CD4-positive, alpha-beta T cell treated with Interleukin-17A for 4 hours (primary cell): ENCODE results near the gene YIPF3.
A peak's percentile ranks its signal among the peaks of the same experiment; 100 is the strongest.
"Not testable (repeated sequence)": the region's sequence is repeated elsewhere in the genome, so short reads cannot be mapped to it uniquely, and the experiment has no call there.

ENCODE experiments used
- DNase-seq: peaks from one replicate; pipeline ENCODE4 v3.0.0-alpha.2; 2020; ENCODE audit warnings: mixed read lengths

The YIPF3 gene

DNA sequence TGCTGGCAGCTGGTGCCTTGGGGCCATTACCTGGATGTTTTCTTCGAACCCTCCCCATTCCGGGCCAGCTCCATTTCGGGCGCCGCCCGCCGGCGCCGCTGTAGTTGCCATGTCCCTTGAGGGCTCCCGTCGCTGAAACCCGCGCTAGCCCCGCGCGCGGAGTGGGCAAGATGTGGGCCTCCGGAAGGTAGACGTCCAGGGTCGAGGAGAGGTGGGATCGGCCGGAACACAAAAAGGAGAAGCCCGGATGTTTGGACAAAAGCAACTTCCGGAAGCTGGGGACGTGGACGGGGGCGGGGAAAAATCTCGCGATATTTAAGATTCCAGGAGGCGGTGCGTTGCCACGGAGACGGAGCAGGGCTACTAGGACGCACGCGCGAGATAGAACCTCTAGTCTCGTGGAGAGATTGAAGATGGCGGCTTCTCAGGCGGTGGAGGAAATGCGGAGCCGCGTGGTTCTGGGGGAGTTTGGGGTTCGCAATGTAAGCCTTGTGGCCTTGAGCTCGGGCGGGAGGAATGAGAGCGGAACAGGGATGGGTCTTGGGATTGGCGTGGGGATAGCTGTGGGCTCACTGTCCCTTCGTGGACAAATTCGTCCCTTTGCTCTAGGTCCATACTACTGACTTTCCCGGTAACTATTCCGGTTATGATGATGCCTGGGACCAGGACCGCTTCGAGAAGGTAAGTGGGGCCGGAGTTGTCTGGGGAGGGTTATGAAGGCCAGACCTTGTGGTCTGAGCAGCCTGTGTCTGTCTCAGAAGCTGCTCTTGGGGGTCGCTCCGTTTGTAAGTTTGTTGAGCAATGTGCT, at the start of gene YIPF3, which contains the start of gene POLR1C:
YIPF3 (minus strand) TSS at position 230 of the 808 bp plus-strand sequence; CDS start at position 111, 119 bp downstream.
POLR1C (plus strand) TSS at position 393 of the 808 bp plus-strand sequence; CDS start at position 414, 21 bp downstream.
- DNase-seq, result peak; percentile 97

DNA sequence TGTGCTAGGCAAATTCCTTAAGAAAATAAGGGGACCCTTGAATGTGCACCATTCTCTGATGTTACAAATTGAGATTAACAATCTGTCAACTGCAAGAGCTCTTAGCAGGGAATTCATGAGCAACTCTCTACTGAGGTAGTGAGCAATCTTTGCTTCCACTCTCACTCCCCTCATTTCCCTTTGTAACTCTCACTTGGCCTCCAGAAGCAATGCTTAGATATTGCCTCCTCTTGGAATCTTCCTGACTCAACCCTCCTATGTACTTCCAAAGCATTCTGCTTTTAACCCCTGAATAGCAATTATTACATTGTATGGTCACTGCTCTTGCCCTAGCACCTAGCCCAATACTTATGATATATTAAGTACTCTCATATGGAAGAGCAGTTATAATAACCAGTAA, 42.6 kb upstream of the YIPF3 start:
- DNase-seq, result no peak

DNA sequence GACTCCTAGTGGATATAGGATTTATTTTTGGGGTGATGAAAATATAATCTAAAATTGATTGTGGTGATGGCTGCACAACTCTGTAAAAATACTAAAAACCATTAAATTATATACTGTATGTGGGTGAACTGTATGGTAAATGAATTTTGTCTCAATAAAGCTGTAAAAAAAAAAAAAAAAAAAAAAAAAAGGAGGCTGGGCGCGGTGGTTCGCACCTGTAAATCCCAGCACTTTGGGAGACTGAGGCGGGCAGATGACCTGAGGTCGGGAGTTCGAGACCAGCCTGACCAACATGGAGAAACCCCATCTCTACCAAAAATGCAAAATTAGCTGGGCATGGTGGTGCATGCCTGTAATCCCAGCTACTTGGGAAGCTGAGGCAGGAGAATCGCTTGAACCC, 40.9 kb upstream of the YIPF3 start:
- DNase-seq, result not testable (repeated sequence)

DNA sequence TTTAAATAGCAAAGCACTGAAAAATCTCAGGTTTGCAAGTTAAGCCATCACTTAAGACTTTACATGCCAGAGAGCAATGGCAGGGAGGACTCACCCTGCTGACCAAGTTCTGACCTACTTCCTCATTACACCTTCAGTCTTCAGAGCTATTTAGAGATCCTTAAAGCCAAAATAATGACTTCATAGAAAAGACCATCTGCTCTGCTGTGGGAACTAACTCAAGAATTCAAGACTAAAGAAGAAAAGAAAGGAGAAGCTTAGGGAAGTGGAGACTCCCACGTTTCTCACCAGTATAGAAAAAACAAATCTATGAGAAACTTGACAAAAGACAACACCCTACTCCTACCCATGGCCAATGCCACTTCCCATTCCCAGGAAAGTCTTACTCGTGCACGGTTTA, 30.5 kb upstream of the YIPF3 start:
- no peak for DNase-seq

DNA sequence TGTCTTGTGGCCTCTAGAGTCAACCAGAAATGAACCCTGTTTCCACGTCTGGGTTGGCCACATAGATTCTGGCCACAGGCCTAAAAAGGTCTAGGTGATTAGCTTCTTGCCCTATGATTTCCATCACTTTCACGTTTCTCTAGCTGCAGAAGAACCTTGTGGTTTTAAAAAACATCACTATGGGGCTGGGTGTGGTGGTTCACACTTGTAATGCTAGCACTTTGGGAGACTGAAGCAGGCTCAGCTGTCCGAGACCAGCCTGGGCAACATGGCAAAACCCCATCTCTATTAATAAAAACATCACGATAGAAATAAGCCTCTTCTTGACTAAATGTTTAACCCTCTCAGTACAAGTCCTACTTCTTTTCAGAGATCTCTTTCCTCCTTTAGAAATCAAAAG, 27.7 kb upstream of the YIPF3 start:
- no peak for DNase-seq

DNA sequence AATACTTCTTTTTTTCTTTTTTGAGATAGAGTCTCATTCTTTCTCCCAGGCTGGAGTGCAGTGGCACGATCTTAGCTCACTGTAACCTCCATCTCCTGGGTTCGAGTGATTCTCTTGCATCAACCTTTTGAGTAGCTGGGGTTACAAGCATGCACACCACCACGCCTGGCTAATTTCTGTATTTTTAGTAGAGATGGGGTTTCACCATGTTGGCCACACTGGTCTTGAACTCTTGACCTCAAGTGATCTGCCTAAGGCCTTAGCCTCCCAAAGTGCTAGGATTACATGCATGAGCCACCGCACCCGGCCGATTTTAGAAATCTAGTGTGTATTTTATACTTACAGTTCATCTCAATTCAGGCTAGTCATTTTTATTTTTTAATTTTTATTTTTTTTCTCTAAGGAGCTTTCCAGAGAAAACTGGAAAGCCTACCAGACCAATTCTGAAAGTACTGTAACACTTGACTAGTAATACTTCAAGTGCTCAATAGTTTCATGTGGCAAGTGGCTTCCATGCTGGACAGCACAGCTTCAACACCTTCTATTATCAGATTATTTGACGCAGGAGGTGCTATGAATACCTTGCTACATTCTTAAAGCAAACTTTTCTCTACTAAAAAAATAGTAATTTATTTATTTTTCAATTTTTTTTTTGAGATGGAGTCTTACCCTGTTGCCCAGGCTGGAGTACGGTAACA, 25.2 kb upstream of the YIPF3 start:
- DNase-seq, result no peak

DNA sequence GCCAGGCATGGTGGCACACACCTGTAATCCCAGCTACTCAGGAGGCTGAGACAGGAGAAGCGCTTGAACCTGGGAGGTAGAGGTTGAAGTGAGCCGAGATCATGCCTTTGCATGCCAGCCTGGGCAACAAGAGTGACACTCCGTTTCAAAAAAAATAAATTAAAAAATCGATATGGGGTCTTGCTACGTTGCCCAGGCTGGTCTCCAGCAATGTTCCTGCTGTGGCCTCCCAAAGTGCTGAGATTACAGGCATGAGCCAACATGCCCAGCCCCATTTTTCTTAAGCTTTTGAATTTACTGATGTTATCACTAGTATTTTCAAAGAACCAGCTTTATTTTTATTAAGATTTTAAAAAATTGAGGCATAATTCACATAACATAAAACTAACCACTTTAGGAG, 23.8 kb upstream of the YIPF3 start:
- no peak for DNase-seq

DNA sequence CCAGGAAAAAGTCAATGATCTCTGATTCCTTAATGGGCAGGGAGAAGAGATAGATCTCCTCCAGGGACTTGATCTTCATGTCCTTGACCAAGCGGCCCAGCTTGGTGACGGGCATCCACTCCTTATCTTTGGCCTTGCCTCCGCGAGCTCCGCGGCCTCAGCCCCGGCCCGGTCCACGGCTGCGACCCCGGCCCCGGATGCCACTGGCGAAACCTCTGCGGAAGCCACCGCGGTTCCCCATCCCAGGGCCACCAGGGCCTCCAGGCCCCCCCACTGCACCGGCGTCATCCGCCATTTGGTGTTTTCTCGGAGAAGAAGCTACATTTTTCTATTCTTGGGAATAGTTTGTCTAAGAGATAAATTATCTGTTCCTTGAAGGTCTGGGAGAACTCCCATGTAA, 22.7 kb upstream of the YIPF3 start:
- not testable (repeated sequence) for DNase-seq

DNA sequence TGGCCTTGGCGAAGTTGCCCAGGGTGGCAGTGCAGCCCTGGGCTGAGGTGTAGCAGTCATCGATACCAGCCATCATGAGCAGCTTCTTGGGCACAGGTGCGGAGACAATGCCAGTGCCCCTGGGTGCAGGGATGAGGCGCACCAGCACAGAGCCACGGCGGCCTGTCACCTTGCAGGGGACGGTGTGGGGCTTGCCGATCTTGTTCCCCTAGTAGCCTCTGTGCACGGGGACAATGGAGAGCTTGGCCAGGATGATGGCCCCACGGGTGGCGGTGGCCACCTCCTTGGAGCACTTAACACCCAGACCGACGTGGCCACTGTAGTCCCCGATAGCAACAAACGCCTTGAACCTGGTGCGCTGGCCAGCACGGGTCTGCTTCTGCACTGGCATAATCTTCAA, 22.3 kb upstream of the YIPF3 start:
- DNase-seq, result not testable (repeated sequence)

DNA sequence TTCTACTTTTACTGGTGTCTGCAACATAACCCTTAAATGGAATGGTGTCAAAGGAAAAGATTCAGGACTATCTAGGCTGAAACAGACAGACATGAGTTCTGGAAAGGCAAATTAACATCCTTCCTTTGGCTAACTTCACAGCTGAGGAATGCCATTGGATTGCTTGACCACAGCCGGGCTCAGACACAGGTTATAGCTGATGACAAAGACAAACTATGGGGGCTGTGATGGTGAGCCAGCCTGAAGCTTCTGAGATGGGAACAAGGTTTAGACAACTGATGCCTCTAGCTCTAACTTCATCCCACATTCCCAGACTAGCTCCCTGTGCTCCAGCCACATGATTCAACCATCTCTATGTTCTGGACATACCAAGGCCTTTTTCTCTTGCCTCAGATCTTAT, 15.5 kb upstream of the YIPF3 start:
- DNase-seq, result no peak

DNA sequence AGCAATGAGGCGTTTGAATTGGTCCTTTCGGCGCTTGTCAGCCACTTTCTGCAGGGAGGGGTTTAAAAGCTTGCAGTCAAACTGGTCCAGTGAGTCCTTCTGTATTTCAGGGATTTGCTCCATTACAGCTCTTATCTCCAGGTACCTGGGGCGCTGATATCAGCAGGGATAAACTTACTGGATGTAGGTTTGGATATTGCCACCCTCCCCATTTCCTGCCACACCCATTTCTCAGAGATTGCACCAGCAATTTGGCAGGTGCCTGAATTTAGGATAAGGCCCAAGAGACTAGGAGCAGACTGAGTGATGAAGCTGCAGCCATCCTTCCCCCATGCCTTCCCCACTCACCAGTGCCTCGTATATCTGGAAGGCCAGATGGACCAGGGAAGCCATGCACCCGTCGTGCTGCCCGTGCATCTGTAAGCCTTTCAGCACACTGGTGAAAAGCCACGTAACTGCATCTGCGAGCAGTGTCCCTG, 7.8 kb upstream of the YIPF3 start:
- DNase-seq, result no peak

DNA sequence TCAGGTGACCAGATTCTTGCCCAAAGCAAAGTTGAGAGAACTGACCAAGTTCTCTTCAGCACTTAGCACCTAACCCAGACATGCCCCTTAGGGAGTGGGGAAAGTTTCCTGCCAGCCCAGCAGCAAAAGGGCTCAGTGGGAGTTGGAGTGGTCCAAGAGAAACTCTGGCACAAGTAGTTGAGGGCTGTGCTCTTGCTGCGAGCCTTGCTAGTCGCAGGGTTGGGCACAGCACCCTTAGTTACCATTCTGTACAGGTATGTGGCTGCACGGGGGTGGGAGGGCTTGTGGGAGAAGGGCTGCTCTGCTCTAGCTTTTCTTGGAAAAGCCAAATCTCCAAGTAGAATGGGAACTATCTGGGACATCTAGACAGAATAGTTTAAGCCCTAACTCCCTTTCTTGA, 6.6 kb upstream of the YIPF3 start:
- no peak for DNase-seq

DNA sequence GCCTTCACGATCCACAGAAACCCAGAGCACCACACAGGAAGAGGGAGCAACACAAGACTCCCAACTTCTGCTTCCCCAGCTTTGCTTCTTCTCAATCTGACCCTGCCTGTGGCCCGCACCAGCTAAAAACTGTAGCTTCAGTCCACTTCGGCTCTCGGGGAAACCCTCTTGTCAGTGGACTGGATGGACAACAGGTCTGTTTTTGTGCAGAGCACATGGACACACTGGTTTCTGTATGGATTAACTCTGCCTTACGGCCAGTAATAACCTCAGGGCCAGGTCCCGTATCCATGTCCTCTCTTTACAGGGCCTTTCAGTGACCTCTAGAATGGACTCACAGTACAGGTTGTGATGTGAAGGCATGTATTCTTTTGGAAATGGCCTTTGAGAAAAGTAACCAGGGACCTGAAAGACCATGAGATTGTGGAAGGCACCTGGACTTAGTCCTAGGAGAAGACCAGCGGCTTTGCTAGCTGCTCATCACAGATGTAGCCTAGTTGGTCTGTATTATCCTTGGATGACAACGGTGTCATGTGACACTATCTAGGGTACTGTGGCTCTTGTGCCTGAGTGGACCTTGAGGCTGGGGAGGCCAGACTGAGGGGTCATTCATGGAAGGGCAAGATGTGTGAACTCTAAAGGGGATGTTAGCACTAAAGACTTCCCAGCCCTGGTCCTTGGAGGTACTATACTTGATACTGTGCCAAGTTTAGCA, 6.0 kb upstream of the YIPF3 start:
- no peak for DNase-seq

DNA sequence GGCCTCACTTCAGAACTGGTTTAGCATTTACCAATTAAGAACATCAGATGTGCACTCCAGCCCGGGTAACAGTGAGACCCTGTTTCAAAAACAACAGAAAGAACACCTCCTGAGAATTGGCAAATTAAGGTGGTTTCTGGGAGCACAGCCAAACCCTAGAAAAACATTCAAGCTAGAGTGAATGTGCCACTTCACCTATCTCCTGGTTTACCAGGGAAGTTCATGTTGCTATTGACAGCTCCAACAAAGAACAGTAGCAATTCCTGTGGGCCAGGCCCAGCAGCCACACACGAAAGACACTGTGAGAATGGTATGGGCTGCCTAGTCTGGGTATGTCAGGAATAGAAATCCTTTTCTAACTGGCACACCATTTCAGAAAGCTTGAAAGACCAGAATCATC, 5.1 kb upstream of the YIPF3 start:
- DNase-seq, result no peak

DNA sequence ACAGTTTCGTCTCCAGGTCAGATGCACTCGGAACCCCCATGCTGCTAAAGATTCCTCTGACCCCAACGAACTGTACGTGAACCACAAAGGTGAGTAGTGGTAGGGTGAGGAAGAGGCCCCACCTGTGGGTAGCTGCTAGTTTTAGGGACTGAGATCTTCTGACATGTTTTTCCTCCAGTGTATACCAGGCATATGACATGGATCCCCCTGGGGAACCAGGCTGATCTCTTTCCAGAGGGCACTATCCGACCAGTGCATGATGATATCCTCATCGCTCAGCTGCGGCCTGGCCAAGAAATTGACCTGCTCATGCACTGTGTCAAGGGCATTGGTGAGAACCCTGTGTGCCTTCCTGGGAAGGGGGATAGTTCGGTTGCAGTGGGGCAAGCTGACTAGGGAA, 3.4 kb upstream of the YIPF3 start:
- no peak for DNase-seq

DNA sequence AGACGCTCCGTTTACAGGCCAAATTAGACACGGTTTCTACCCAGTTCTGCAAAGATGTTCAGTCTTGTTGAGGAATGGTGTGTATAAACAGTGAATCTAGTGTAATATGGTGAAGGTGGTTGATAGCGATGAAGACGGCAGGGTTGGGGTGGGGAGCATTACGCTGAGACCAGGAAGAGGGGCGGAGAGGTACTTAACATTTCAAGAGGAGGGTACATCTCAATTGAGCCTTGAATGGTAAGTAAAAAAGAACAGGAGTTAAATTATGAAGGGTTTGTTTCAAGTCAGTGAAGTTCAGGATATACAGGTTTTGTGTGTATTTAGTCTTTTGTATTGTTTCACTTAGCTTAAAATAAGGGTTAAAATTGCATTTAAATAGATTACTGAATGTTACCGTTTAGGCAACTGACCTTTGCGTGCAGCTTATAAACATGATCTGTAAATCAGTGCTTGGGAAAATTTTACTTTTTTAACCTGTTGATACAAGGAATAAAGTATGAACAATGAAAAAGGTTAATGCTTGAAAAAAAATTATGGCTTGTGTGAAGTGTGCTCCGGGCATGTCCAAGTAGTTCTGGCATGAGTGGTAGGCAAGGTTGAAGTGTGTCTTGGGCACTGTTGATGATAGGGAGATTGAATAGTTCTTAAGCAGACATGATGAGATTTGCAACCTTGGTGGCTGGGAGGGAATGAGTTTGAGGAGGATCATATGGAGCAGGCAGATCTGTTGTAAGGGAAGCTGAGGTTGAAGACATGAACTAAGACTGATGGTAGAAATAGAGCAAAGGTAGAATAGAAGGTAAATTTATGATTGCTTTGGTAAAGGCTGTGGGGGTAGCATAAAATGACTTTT, 1.0 kb upstream of the YIPF3 start:
- no peak for DNase-seq

DNA sequence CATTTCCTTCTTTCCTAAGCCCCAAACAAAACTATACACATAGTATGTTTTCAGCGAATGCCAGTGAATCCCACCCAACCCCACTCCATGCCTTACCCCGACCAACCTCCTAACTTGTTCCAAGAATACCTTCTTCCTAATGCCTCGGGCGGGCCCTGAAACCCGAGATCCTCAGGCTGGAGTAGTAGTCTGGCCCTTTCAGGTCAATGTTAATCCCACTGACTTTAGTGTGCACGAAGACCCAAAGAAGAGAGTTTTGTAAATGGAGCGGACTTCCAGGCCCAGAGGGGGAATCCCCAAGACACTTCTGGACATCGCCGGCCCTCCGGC, 394 bp downstream of the YIPF3 start:
- DNase-seq, result no peak

DNA sequence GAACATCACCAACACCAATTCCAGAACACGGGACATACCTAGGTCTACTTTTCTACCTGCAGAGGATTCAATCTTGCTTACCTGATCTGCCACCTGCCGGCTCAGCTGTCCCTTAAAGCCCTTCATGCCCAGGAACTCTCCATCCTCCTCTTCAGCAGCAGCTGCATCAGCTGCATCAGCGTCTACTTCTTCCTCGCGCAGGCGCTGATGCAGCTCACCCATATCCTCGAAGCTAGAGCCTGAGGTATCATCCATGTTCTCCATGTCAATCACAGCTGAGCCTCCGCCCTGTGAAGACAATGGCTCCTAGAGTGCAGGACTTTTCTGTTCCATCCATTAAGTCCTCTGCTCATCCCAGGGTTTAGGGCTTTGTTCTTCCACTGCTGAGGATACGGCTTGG, 918 bp downstream of the YIPF3 start:
- no peak for DNase-seq

DNA sequence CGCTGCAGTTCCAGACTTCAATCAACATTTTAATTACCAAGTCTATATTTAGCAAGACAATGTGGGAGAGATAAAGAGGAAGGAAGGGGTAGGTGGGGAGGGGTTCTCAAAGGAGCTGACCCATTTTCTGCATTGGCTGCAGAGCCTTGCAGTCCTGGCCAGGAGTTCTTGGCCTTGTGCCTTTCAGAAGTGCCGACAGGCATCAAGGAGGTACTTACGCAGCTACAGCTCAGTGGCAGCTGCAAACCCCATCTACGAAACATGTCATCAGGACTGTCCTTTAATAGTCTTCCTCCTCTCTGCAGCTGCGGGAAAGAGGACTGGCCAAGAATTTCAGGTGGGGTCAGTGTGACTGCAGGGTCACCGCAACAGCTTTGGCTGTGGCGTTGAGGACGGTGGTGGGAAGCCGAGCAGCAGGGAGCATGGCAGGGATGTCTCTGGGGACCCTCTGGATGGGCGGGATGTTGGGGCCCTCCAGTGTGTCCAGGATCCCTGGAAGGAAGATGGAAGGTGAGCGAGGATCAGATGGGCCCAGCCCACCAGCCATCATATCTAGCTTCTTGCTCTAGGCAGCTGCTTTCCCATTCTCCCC, 4.8 kb downstream of the YIPF3 start:
- no peak for DNase-seq

DNA sequence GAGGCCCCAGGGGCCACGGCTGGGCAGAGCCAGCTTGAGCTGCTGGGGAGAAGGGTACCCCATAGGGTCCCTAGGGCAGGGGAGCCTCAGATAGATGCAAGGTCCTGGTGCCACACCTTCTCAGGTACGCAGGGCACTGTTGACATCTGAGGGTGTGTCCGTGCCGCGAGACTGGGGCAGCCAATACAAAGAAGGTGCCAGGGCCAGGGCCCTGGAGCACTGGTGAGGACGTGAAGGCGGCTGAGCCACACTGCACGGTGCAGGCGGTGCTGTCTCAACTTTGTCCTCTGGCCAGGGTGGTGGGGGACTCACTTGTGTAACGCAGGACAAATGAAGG, 5.9 kb downstream of the YIPF3 start:
- no peak for DNase-seq

DNA sequence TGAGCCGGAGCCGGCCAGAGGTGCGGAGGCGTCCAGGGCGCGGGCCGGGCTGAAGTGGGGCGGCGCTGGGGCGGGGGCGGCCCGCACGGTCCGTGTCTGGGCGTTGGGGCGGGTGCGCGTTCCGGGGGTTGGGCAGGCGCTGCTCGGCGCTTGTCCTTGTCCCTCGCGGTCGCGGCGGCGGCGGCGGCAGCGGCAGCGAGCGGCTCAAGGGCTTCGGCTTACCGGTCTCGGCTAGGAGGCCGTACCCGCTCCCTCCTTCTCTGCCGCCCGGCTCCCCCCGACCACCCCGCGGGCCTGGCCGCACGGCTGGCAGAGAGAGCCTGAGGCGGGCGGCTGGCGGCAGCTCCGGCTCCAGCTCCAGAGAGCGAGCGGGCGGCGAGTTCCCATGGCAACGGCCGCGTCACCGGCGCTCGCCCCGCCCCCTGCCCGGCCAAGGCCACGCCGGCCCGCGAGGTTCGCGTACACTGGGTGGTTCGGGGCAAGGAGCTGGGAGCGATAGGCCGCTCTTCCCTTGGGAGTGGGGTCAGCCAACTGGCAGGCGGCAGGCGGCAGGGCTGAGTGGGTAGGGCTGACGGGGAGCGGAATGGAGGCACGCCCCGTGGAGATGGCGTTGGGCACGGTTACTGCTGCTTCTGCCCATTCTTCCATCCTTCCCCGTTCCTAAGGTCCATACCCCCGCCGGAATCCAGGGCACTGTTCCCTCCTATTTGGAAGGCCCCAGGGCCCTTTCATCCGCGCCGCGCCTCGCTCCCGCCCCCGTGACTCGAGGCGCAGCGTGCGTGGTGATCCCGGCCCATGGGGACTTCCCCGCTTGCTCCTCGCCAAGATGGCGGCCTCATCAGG, 6.5 kb downstream of the YIPF3 start, which contains the start of gene LRRC73:
LRRC73 (minus strand) TSS at position 363 of the 843 bp plus-strand sequence. CDS start 561 bp downstream, outside the sequence.
- peak; percentile 82 for DNase-seq
